ENCODE results near the gene GOSR1. TPM values are rescaled to one million over a fixed set of nuclear protein-coding genes. Genes with fewer than 3 reads are reported as not detected.

GOSR1 gene
- polyA plus RNA-seq, 1 of the 3 experiments (the other 2 are of a cell fraction), result 13.7 TPM

DNA sequence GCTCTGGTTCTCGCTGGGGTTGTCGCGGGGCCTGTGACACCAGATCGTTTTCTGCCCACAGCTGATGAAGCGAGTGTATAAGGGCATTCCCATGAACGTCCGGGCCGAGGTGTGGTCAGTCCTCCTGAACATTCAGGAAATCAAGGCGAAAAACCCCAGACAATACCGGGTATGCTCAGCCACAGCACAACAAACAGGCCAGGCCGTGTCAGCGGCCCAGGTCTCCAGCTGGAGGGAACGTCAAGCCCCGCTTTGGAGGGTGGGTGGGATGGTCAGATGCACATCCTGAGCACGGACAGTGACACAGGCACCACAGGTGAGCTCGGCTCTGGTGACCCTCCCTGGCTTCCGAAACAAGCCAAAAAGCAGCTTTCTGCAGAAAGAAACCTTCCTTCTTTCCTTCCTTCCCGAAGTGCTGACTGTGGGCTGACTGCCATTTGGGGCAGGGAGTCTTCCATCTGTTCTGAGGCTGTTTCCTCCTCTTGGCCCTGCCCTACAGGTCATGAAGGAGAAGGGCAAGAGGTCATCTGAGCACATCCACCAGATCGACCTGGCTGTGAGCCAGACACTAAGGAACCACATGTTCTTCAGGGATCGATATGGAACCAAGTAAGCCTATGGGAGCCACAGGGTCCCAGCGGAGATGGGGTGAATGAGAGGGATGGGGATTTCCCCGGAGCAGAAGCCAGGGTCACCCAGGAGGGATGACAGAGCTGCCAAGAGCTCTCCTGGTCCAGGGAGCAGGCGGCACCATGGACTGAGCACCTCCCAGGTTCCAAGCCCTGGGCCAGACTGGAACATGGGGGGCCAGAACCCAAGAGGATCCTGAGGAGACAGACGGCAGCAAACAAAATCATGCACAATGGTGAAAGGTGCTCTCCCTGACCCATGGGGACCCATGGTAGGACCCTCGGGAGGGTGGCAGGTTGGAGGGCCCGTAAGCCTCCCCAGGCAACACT lies 79.4 kb downstream of the GOSR1 start:
- Histone ChIP-seq H4K20me1 (ENCODE audit: insufficient read depth) (no peaks in the 10 kb centered on the region), H3K36me3 (replicated peaks in 1 of 2; ENCODE audit: control insufficient read depth in 1 of 2, insufficient read depth in 2 of 2, low read length in 1 of 2) (no peaks in the 10 kb centered on the region), H2AFZ (ENCODE audit: low read depth) (no peak overlapping the region), H3F3A (replicated peaks; ENCODE audit: insufficient read depth) (no peaks in the 10 kb centered on the region), H3K9me3 (no peaks in the 10 kb centered on the region), H3K27ac (ENCODE audit: low read depth in 2 of 2, low read length in 1 of 2) (no peak overlapping the region), H3K4me1 (ENCODE audit: control insufficient read depth in 1 of 2, insufficient read depth in 2 of 2, low read depth in 1 of 2, low read length in 1 of 2) (no peaks in the 10 kb centered on the region), H3K79me2 (ENCODE audit: insufficient read depth) (no peaks in the 10 kb centered on the region), H3K4me2 (no peak overlapping the region), H3K4me3 (ENCODE audit: low read depth in 2 of 2, low read length in 1 of 2) (no peak overlapping the region), H3K9ac (no peak overlapping the region), H3K27me3 (ENCODE audit: insufficient read depth) (no peaks in the 10 kb centered on the region), H3K9me2 (no peaks in the 10 kb centered on the region)
- CTCF ChIA-PET, result interaction anchor here (0.9 kb wide), 2 partner anchors 217 to 227 kb away, joined by 3 read pairs; no protein-coding TSS in a partner anchor
- DNase-seq, result no peak
- no peak for TF ChIP-seq GABPA (IDR thresholded peaks at IDR 0.05; ENCODE audit: low read depth)
- TF ChIP-seq, protein P1, sequence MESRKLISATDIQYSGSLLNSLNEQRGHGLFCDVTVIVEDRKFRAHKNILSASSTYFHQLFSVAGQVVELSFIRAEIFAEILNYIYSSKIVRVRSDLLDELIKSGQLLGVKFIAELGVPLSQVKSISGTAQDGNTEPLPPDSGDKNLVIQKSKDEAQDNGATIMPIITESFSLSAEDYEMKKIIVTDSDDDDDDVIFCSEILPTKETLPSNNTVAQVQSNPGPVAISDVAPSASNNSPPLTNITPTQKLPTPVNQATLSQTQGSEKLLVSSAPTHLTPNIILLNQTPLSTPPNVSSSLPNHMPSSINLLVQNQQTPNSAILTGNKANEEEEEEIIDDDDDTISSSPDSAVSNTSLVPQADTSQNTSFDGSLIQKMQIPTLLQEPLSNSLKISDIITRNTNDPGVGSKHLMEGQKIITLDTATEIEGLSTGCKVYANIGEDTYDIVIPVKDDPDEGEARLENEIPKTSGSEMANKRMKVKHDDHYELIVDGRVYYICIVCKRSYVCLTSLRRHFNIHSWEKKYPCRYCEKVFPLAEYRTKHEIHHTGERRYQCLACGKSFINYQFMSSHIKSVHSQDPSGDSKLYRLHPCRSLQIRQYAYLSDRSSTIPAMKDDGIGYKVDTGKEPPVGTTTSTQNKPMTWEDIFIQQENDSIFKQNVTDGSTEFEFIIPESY (IDR thresholded peaks at IDR 0.05; ENCODE audit: borderline replicate concordance, low read depth), result no peak
- TF ChIP-seq RXRA (IDR thresholded peaks at IDR 0.05; ENCODE audit: borderline replicate concordance, low read depth), result no peak
- TF ChIP-seq NFIC (IDR thresholded peaks at IDR 0.05; ENCODE audit: borderline replicate concordance), result no peak
- no peak for TF ChIP-seq RAD21 (IDR thresholded peaks at IDR 0.05; ENCODE audit: low read length)
- TF ChIP-seq, protein P2, sequence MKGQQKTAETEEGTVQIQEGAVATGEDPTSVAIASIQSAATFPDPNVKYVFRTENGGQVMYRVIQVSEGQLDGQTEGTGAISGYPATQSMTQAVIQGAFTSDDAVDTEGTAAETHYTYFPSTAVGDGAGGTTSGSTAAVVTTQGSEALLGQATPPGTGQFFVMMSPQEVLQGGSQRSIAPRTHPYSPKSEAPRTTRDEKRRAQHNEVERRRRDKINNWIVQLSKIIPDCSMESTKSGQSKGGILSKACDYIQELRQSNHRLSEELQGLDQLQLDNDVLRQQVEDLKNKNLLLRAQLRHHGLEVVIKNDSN (IDR thresholded peaks at IDR 0.05; ENCODE audit: borderline replicate concordance, low read depth), result no peak
- TF ChIP-seq, protein P3, sequence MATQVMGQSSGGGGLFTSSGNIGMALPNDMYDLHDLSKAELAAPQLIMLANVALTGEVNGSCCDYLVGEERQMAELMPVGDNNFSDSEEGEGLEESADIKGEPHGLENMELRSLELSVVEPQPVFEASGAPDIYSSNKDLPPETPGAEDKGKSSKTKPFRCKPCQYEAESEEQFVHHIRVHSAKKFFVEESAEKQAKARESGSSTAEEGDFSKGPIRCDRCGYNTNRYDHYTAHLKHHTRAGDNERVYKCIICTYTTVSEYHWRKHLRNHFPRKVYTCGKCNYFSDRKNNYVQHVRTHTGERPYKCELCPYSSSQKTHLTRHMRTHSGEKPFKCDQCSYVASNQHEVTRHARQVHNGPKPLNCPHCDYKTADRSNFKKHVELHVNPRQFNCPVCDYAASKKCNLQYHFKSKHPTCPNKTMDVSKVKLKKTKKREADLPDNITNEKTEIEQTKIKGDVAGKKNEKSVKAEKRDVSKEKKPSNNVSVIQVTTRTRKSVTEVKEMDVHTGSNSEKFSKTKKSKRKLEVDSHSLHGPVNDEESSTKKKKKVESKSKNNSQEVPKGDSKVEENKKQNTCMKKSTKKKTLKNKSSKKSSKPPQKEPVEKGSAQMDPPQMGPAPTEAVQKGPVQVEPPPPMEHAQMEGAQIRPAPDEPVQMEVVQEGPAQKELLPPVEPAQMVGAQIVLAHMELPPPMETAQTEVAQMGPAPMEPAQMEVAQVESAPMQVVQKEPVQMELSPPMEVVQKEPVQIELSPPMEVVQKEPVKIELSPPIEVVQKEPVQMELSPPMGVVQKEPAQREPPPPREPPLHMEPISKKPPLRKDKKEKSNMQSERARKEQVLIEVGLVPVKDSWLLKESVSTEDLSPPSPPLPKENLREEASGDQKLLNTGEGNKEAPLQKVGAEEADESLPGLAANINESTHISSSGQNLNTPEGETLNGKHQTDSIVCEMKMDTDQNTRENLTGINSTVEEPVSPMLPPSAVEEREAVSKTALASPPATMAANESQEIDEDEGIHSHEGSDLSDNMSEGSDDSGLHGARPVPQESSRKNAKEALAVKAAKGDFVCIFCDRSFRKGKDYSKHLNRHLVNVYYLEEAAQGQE (IDR thresholded peaks at IDR 0.05; ENCODE audit: low read depth, low read length), result no peak
- TF ChIP-seq FOXM1 (IDR thresholded peaks at IDR 0.05; ENCODE audit: low read depth), result no peak
- TF ChIP-seq MXI1 (IDR thresholded peaks at IDR 0.05; ENCODE audit: low read depth, low read length), result no peak
- no peak for TF ChIP-seq SIN3A (IDR thresholded peaks at IDR 0.05; ENCODE audit: borderline replicate concordance, low read depth, low read length)
- TF ChIP-seq, protein P4, sequence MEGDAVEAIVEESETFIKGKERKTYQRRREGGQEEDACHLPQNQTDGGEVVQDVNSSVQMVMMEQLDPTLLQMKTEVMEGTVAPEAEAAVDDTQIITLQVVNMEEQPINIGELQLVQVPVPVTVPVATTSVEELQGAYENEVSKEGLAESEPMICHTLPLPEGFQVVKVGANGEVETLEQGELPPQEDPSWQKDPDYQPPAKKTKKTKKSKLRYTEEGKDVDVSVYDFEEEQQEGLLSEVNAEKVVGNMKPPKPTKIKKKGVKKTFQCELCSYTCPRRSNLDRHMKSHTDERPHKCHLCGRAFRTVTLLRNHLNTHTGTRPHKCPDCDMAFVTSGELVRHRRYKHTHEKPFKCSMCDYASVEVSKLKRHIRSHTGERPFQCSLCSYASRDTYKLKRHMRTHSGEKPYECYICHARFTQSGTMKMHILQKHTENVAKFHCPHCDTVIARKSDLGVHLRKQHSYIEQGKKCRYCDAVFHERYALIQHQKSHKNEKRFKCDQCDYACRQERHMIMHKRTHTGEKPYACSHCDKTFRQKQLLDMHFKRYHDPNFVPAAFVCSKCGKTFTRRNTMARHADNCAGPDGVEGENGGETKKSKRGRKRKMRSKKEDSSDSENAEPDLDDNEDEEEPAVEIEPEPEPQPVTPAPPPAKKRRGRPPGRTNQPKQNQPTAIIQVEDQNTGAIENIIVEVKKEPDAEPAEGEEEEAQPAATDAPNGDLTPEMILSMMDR (IDR thresholded peaks at IDR 0.05), result no peak
- TF ChIP-seq, protein P5, sequence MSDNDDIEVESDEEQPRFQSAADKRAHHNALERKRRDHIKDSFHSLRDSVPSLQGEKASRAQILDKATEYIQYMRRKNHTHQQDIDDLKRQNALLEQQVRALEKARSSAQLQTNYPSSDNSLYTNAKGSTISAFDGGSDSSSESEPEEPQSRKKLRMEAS (IDR thresholded peaks at IDR 0.05; ENCODE audit: low read depth), result no peak
- no peak for TF ChIP-seq RFX5 (IDR thresholded peaks at IDR 0.05; ENCODE audit: low read length)
- TF ChIP-seq JUND (IDR thresholded peaks at IDR 0.05), result no peak
- POLR2A ChIA-PET, result no interaction called here
- WGBS (ENCODE audit: low lambda C conversion rate), result 76% methylated on average over 12 of the region's 26 CpGs
